CD4-positive, alpha-beta T cell treated with Interleukin-6 for 4 hours (primary cell): ENCODE measurements around the gene MAD1L1.
"Not testable (repeated sequence)": the region's sequence is repeated elsewhere in the genome, so short reads cannot be mapped to it uniquely, and the experiment has no call there.

ENCODE experiments used
- DNase-seq: peaks from one replicate; pipeline ENCODE4 v3.0.0-alpha.2; 2020; ENCODE audit warnings: mixed read lengths

The MAD1L1 gene

GRCh38 chr7:2008101-2008935, 224.4 kb downstream of the MAD1L1 start:
- no peak for DNase-seq

GRCh38 chr7:2007551-2007950, 225.2 kb downstream of the MAD1L1 start:
- no peak for DNase-seq

GRCh38 chr7:2006921-2007381, 225.8 kb downstream of the MAD1L1 start:
- no peak for DNase-seq

- DNase-seq = no peak
Measured at GRCh38 chr7:2006231-2006771, 226.4 kb downstream of the MAD1L1 start.

GRCh38 chr7:2005786-2006185, 227.0 kb downstream of the MAD1L1 start:
- no peak for DNase-seq

- no peak for DNase-seq
Measured at GRCh38 chr7:2004841-2005725, 227.7 kb downstream of the MAD1L1 start.

GRCh38 chr7:2003931-2004812, 228.6 kb downstream of the MAD1L1 start:
- no peak for DNase-seq

- no peak for DNase-seq
Measured at GRCh38 chr7:2003451-2003930, 229.3 kb downstream of the MAD1L1 start.

GRCh38 chr7:2002561-2003450, 229.9 kb downstream of the MAD1L1 start:
- DNase-seq = no peak

- DNase-seq = no peak
Measured at GRCh38 chr7:2001601-2002442, 230.9 kb downstream of the MAD1L1 start.

GRCh38 chr7:2000746-2001321, 231.9 kb downstream of the MAD1L1 start:
- DNase-seq = no peak

GRCh38 chr7:2000153-2000687, 232.5 kb downstream of the MAD1L1 start:
- no peak for DNase-seq

GRCh38 chr7:1999278-1999984, 233.3 kb downstream of the MAD1L1 start:
- no peak for DNase-seq

- no peak for DNase-seq
Measured at GRCh38 chr7:1998146-1998545, 234.6 kb downstream of the MAD1L1 start.

- DNase-seq = no peak
Measured at GRCh38 chr7:1997537-1998076, 235.1 kb downstream of the MAD1L1 start.

- no peak for DNase-seq
Measured at GRCh38 chr7:1996816-1997215, 235.9 kb downstream of the MAD1L1 start.

- not testable (repeated sequence) for DNase-seq
Measured at GRCh38 chr7:1995911-1996420, 236.8 kb downstream of the MAD1L1 start.

GRCh38 chr7:1995426-1995825, 237.3 kb downstream of the MAD1L1 start:
- DNase-seq = no peak
